Medulla oblongata (tissue), 1 donor: ENCODE data around the gene TMSB15B.
A peak's percentile ranks its signal among the peaks of the same experiment; 100 is the strongest.
"Not testable (repeated sequence)": the region's sequence is repeated elsewhere in the genome, so short reads cannot be mapped to it uniquely, and the experiment has no call there.

ENCODE experiments used
- DNase-seq: peaks from one replicate; pipeline ENCODE4 v3.0.0-alpha.2; 2015; ENCODE audit errors: extremely low spot score

TMSB15B gene

GRCh38 chrX:103962411-103963278, at the start of gene TMSB15B:
TMSB15B (plus strand) TSS chrX:103962627.
- not testable (repeated sequence) for DNase-seq

- DNase-seq, result no peak
These were observed 48.9 kb upstream of the TMSB15B start for GRCh38 chrX:103913356-103914020.

GRCh38 chrX:103918050-103918449, 44.4 kb upstream of the TMSB15B start:
- peak; percentile 71 for DNase-seq

- peak; percentile 2 for DNase-seq
These were observed 43.7 kb upstream of the TMSB15B start for GRCh38 chrX:103918571-103919269.

GRCh38 chrX:103919270-103919637, 43.2 kb upstream of the TMSB15B start:
- peak; percentile 30 for DNase-seq

- not testable (repeated sequence) for DNase-seq
These were observed 41.9 kb upstream of the TMSB15B start for GRCh38 chrX:103920515-103920914.

GRCh38 chrX:103927030-103927429, 35.4 kb upstream of the TMSB15B start:
- DNase-seq, result no peak

GRCh38 chrX:103927633-103928032, 34.8 kb upstream of the TMSB15B start:
- no peak for DNase-seq

- no peak for DNase-seq
These were observed 30.3 kb upstream of the TMSB15B start for GRCh38 chrX:103932133-103932532.

- DNase-seq, result not testable (repeated sequence)
These were observed 22.2 kb upstream of the TMSB15B start for GRCh38 chrX:103940257-103940656.

GRCh38 chrX:103941201-103941975, 21.0 kb upstream of the TMSB15B start:
- peak; percentile 35 for DNase-seq

GRCh38 chrX:103949506-103949905, 12.9 kb upstream of the TMSB15B start:
- no peak for DNase-seq

GRCh38 chrX:103953353-103953752, 9.1 kb upstream of the TMSB15B start:
- DNase-seq, result no peak

GRCh38 chrX:103954259-103954658, 8.2 kb upstream of the TMSB15B start:
- DNase-seq, result no peak

GRCh38 chrX:103960599-103960998, 1.8 kb upstream of the TMSB15B start:
- DNase-seq, result not testable (repeated sequence)

- DNase-seq, result not testable (repeated sequence)
These were observed 21.1 kb downstream of the TMSB15B start for GRCh38 chrX:103983508-103983907.

- no peak for DNase-seq
These were observed 36.8 kb downstream of the TMSB15B start for GRCh38 chrX:103999234-103999633.

GRCh38 chrX:104008831-104009230, 46.4 kb downstream of the TMSB15B start:
- DNase-seq, result no peak

- DNase-seq, result no peak
These were observed 50.7 kb downstream of the TMSB15B start for GRCh38 chrX:104013158-104013557.

- DNase-seq, result no peak
These were observed 51.2 kb downstream of the TMSB15B start, which contains the start of gene H2BW1 for GRCh38 chrX:104013606-104014005. H2BW1 (minus strand) TSS chrX:104013708; CDS start chrX:104013576, 132 bp downstream.

- not testable (repeated sequence) for DNase-seq
These were observed 53.1 kb downstream of the TMSB15B start for GRCh38 chrX:104015576-104015975.
